Stimulated activated CD8-positive, alpha-beta memory T cell treated with anti-CD3 and anti-CD28 coated beads, Interleukin-4, amount 100 ng/mL, for 48 hours (primary cell): ENCODE measurements around the gene CDH12.
"Not testable (repeated sequence)": the region's sequence is repeated elsewhere in the genome, so short reads cannot be mapped to it uniquely, and the experiment has no call there.

ENCODE experiments used
- DNase-seq: peaks from one replicate; pipeline ENCODE4 v3.0.0-alpha.2; 2020

The CDH12 gene

GRCh38 chr5:22554475-22554874 lies 298.7 kb downstream of the CDH12 start:
- DNase-seq = no peak

GRCh38 chr5:22549876-22550671 lies 303.1 kb downstream of the CDH12 start:
- no peak for DNase-seq

GRCh38 chr5:22542340-22542739 lies 310.8 kb downstream of the CDH12 start:
- no peak for DNase-seq

- no peak for DNase-seq
These were observed 312.1 kb downstream of the CDH12 start for GRCh38 chr5:22541037-22541436.

- no peak for DNase-seq
These were observed 313.4 kb downstream of the CDH12 start for GRCh38 chr5:22539762-22540161.

- DNase-seq = no peak
These were observed 321.2 kb downstream of the CDH12 start for GRCh38 chr5:22531986-22532385.

GRCh38 chr5:22521521-22521920 lies 331.6 kb downstream of the CDH12 start:
- no peak for DNase-seq

GRCh38 chr5:22516497-22516896 lies 336.6 kb downstream of the CDH12 start:
- DNase-seq = not testable (repeated sequence)

- no peak for DNase-seq
These were observed 338.9 kb downstream of the CDH12 start for GRCh38 chr5:22514231-22514630.

- DNase-seq = no peak
These were observed 347.3 kb downstream of the CDH12 start for GRCh38 chr5:22505891-22506290.

GRCh38 chr5:22504411-22504810 lies 348.7 kb downstream of the CDH12 start:
- DNase-seq = no peak

GRCh38 chr5:22500556-22500955 lies 352.6 kb downstream of the CDH12 start:
- no peak for DNase-seq

GRCh38 chr5:22496666-22497065 lies 356.5 kb downstream of the CDH12 start:
- DNase-seq = no peak

GRCh38 chr5:22495016-22495720 lies 358.0 kb downstream of the CDH12 start:
- DNase-seq = no peak

GRCh38 chr5:22488427-22488826 lies 364.7 kb downstream of the CDH12 start:
- DNase-seq = no peak

- no peak for DNase-seq
These were observed 372.8 kb downstream of the CDH12 start for GRCh38 chr5:22480305-22480704.

GRCh38 chr5:22473886-22474285 lies 379.3 kb downstream of the CDH12 start:
- no peak for DNase-seq

GRCh38 chr5:22471154-22471553 lies 382.0 kb downstream of the CDH12 start:
- no peak for DNase-seq

GRCh38 chr5:22470408-22470807 lies 382.7 kb downstream of the CDH12 start:
- no peak for DNase-seq

GRCh38 chr5:22465616-22466015 lies 387.5 kb downstream of the CDH12 start:
- DNase-seq = no peak

GRCh38 chr5:22465177-22465576 lies 388.0 kb downstream of the CDH12 start:
- DNase-seq = no peak

GRCh38 chr5:22460189-22460588 lies 393.0 kb downstream of the CDH12 start:
- DNase-seq = no peak

GRCh38 chr5:22432905-22433304 lies 420.2 kb downstream of the CDH12 start:
- DNase-seq = no peak

- no peak for DNase-seq
These were observed 421.3 kb downstream of the CDH12 start for GRCh38 chr5:22431840-22432239.

- no peak for DNase-seq
These were observed 421.7 kb downstream of the CDH12 start for GRCh38 chr5:22431406-22431805.
